Right cardiac atrium (tissue), 5 donors: ENCODE data around the gene SERPINA9. TPM values are rescaled to one million over a fixed set of nuclear protein-coding genes. Genes with fewer than 3 reads are reported as not detected.

Experiments used
- ATAC-seq, 2 donors: fragments of 200-7000 bp; cut with Tn5 transposase; one replicate each; pipeline versions ENCODE4 v1.8.0 to v1.9.1; 2020; ENCODE audit warnings: moderate library complexity in 2 of 2, mild to moderate bottlenecking in 1 of 2
- DNase-seq, 3 donors: peaks; one replicate each; pipeline ENCODE4 v3.0.0-alpha.2; 2020
- H3K27ac ChIP-seq: one replicate; pipeline ENCODE4 v1.5.1; 2013; ENCODE audit warnings: mild to moderate bottlenecking, low read length, control low read depth, moderate library complexity
- H3K27me3 ChIP-seq: one replicate; pipeline ENCODE4 v1.6.1; 2013; ENCODE audit not compliant: control insufficient read depth, insufficient read depth
- H3K4me1 ChIP-seq: one replicate; pipeline ENCODE4 v1.6.1; 2013; ENCODE audit warnings: low read length; ENCODE audit not compliant: control insufficient read depth, insufficient read depth
- H3K4me3 ChIP-seq: one replicate; pipeline ENCODE4 v1.5.1; 2013; ENCODE audit warnings: low read length, control low read depth
- H3K9me3 ChIP-seq: one replicate; pipeline ENCODE4 v1.6.1; 2013; ENCODE audit warnings: low read length; ENCODE audit not compliant: control insufficient read depth
- WGBS: extraction: QIAGEN DNeasy Blood & Tissue Kit; methylation state at CpG from one replicate; pipeline ENCODE4 v1.1.7; 2013; 5-methylcytosine and 5-hydroxymethylcytosine counted together
- intact Hi-C, 4 donors: fragments of 100-400 bp; cut with DNase I; formaldehyde crosslinking; loops; one replicate each; pipeline versions ENCODE4 v1.11.0 to v1.14.0; 2022 to 2023
- polyA plus RNA-seq: library from polyadenylated mRNA; stranded (reverse); fragments of 200-250 nt; gene quantifications from one replicate; pipeline ENCODE4 v1.2.3, GENCODE V29; 2013
- total RNA-seq, 4 donors: library from RNA; stranded (reverse); fragmentation: NEBNext Ultra II Directional; extraction: Animal tissue kit (Norgen Biotek cat#: 25700); gene quantifications; one replicate each; pipeline ENCODE4 v1.2.1, GENCODE V29; 2021
- donor health status: healthy with polysubstance abuse.
- donor health status: DM: no; HTN: yes; CAD: no.
- donor health status: DM: no; HTN: no; CAD: no.
- donor health status: DM: no; HTN: yes; CAD: no; lungs with severe emphysema.
- donor health status: DM: yes; HTN: yes; CAD: no.

Gene SERPINA9
- total and polyA plus RNA-seq, 5 donors = not detected

GRCh38 chr14:94460631-94461416 lies 15.2 kb downstream of the SERPINA9 start:
- ATAC-seq = no peak
- Histone ChIP-seq H3K4me3 (no peak overlapping the region), H3K4me1 (no peaks in the 10 kb centered on the region)

GRCh38 chr14:94458558-94459205 lies 17.3 kb downstream of the SERPINA9 start:
- no peaks in the 10 kb centered on the region for H3K27me3 ChIP-seq
- WGBS = 38% methylated on average over 2 of the region's 2 CpGs
- ATAC-seq (no peak), DNase-seq (no peak)
- no peaks in the 10 kb centered on the region for H3K4me1 ChIP-seq
- H3K4me3 ChIP-seq = no peak overlapping the region
- H3K27ac ChIP-seq = no peak overlapping the region
- H3K9me3 ChIP-seq = no peaks in the 10 kb centered on the region
- intact Hi-C loops = no loop called here

More at GRCh38 chr14:94460631-94461416, 15.2 kb downstream of the SERPINA9 start:
- WGBS = 69% methylated on average over 8 of the region's 8 CpGs
- intact Hi-C loops = no loop called here
- DNase-seq = no peak
- H3K9me3 ChIP-seq = no peaks in the 10 kb centered on the region
- no peak overlapping the region for H3K27ac ChIP-seq
- H3K27me3 ChIP-seq = no peaks in the 10 kb centered on the region

GRCh38 chr14:94458096-94458495 lies 17.9 kb downstream of the SERPINA9 start:
- no peak overlapping the region for H3K4me3 ChIP-seq
- ATAC-seq (no peak), DNase-seq (no peak)
- 79% methylated on average over 1 of the region's 1 CpG for WGBS
- intact Hi-C loops = no loop called here
- no peak overlapping the region for H3K27ac ChIP-seq
- H3K9me3 ChIP-seq = no peaks in the 10 kb centered on the region
- H3K27me3 ChIP-seq = no peaks in the 10 kb centered on the region
- no peaks in the 10 kb centered on the region for H3K4me1 ChIP-seq

GRCh38 chr14:94455928-94456327 lies 20.1 kb downstream of the SERPINA9 start:
- Histone ChIP-seq H3K9me3 (no peaks in the 10 kb centered on the region), H3K27me3 (no peaks in the 10 kb centered on the region), H3K27ac (no peak overlapping the region), H3K4me3 (no peak overlapping the region), H3K4me1 (no peaks in the 10 kb centered on the region)
- 0% methylated on average over 1 of the region's 1 CpG for WGBS
- no peak for ATAC-seq
- no peak for DNase-seq
- intact Hi-C loops = no loop called here

GRCh38 chr14:94451826-94452225 lies 24.2 kb downstream of the SERPINA9 start:
- intact Hi-C loops = no loop called here
- Histone ChIP-seq H3K27ac (no peak overlapping the region), H3K9me3 (no peaks in the 10 kb centered on the region), H3K27me3 (no peaks in the 10 kb centered on the region), H3K4me3 (no peak overlapping the region), H3K4me1 (no peaks in the 10 kb centered on the region)
- WGBS = 42% methylated on average over 3 of the region's 3 CpGs
- DNase-seq (no peak), ATAC-seq (no peak)

GRCh38 chr14:94451091-94451771 lies 24.8 kb downstream of the SERPINA9 start:
- intact Hi-C loops = no loop called here
- no peak overlapping the region for H3K4me3 ChIP-seq
- 14% methylated on average over 8 of the region's 8 CpGs for WGBS

GRCh38 chr14:94450722-94451090 lies 25.3 kb downstream of the SERPINA9 start:
- DNase-seq (no peak), ATAC-seq (no peak)
- Histone ChIP-seq H3K27ac (no peak overlapping the region), H3K4me1 (no peaks in the 10 kb centered on the region), H3K9me3 (no peaks in the 10 kb centered on the region), H3K4me3 (no peak overlapping the region), H3K27me3 (no peaks in the 10 kb centered on the region)
- intact Hi-C loops = no loop called here
- WGBS = 59% methylated on average over 3 of the region's 3 CpGs

More at GRCh38 chr14:94451091-94451771, 24.8 kb downstream of the SERPINA9 start:
- Histone ChIP-seq H3K4me1 (no peaks in the 10 kb centered on the region), H3K9me3 (no peaks in the 10 kb centered on the region), H3K27ac (no peak overlapping the region), H3K27me3 (no peaks in the 10 kb centered on the region)
- DNase-seq = no peak
- ATAC-seq = no peak

- 72% methylated on average over 6 of the region's 6 CpGs for WGBS
- Histone ChIP-seq H3K9me3 (no peaks in the 10 kb centered on the region), H3K27ac (no peak overlapping the region), H3K4me3 (no peak overlapping the region), H3K27me3 (no peaks in the 10 kb centered on the region), H3K4me1 (no peaks in the 10 kb centered on the region)
- ATAC-seq (no peak), DNase-seq (no peak)
- intact Hi-C loops = no loop called here
Measured at GRCh38 chr14:94449930-94450329, 26.1 kb downstream of the SERPINA9 start.

GRCh38 chr14:94448071-94448808 lies 27.8 kb downstream of the SERPINA9 start:
- DNase-seq (peak in 1 of 3 donors; percentile 36), ATAC-seq (no peak)
- no peak overlapping the region for H3K27ac ChIP-seq
- no peaks in the 10 kb centered on the region for H3K4me1 ChIP-seq
- no peaks in the 10 kb centered on the region for H3K9me3 ChIP-seq
- no peaks in the 10 kb centered on the region for H3K27me3 ChIP-seq
- 81% methylated on average over 14 of the region's 14 CpGs for WGBS
- intact Hi-C loops = no loop called here
- no peak overlapping the region for H3K4me3 ChIP-seq

GRCh38 chr14:94447206-94447605 lies 28.8 kb downstream of the SERPINA9 start:
- Histone ChIP-seq H3K9me3 (no peaks in the 10 kb centered on the region), H3K4me1 (no peaks in the 10 kb centered on the region), H3K4me3 (no peak overlapping the region), H3K27ac (no peak overlapping the region), H3K27me3 (no peaks in the 10 kb centered on the region)
- 59% methylated on average over 3 of the region's 3 CpGs for WGBS
- no peak for ATAC-seq
- intact Hi-C loops = no loop called here
- no peak for DNase-seq

- 68% methylated on average over 4 of the region's 4 CpGs for WGBS
Measured at GRCh38 chr14:94446126-94446525, 29.9 kb downstream of the SERPINA9 start.

More at GRCh38 chr14:94446126-94446525, 29.9 kb downstream of the SERPINA9 start:
- Histone ChIP-seq H3K27ac (no peak overlapping the region), H3K4me1 (no peaks in the 10 kb centered on the region), H3K9me3 (no peaks in the 10 kb centered on the region), H3K4me3 (no peak overlapping the region), H3K27me3 (no peaks in the 10 kb centered on the region)
- intact Hi-C loops = no loop called here
- ATAC-seq = no peak
- no peak for DNase-seq
